ENCODE results near the gene MTMR10. TPM values are rescaled to one million over a fixed set of nuclear protein-coding genes. Genes with fewer than 3 reads are reported as not detected.

Gene MTMR10
- total RNA-seq, 1 donor from 2014 or later: 14.8 TPM

DNA sequence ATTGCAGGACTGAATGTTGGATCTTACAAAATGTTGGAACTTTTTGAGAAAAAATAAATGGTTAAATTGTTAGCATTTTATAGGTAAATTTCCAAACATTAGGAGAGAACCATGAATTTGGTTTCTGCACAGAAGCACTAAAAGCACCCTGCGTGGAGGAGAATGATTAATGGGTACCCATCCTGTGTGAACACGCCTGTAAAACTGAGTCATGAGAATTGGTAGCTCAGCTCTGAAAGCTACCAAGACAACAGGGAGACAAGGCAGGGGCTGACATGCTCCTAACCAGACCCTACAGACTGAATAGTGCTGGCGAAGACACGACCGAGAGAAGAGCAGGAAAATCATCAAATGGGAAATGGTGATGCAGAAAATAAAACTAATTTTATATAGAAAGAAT, 32.4 kb upstream of the MTMR10 start:
- peak overlapping the region; percentile 62 for H3K27ac ChIP-seq (ENCODE audit: low read depth, low read length)
- H3K36me3 Mint-ChIP-seq (ENCODE audit: low read depth, unreplicated experiment): no peaks in the 10 kb centered on the region
- no peaks in the 10 kb centered on the region for H3K36me3 ChIP-seq (ENCODE audit: insufficient read depth, low read length)
- no peaks in the 10 kb centered on the region for H3K79me2 ChIP-seq (ENCODE audit: insufficient read depth, low read length)
- H3K4me3 Mint-ChIP-seq (ENCODE audit: unreplicated experiment): no peak overlapping the region
- no peak for FAIRE-seq
- no peaks in the 10 kb centered on the region for H3K9me3 ChIP-seq (ENCODE audit: insufficient read depth, low read depth, low read length)
- no peaks in the 10 kb centered on the region for H3K9me3 Mint-ChIP-seq (ENCODE audit: unreplicated experiment)
- H3K4me3 ChIP-seq (ENCODE audit: insufficient read depth, low read depth, low read length): no peak overlapping the region
- peaks cover 3% of the 10 kb centered on the region for H3K27me3 Mint-ChIP-seq (ENCODE audit: low read depth, unreplicated experiment)
- H4K20me1 ChIP-seq (ENCODE audit: insufficient read depth, low read length): no peaks in the 10 kb centered on the region
- peaks cover 22% of the 10 kb centered on the region for H3K4me1 ChIP-seq (ENCODE audit: insufficient read depth, low read length)
- no peaks in the 10 kb centered on the region for H3K27me3 ChIP-seq (ENCODE audit: insufficient read depth, low read length)
- H2AFZ ChIP-seq (ENCODE audit: low read depth, low read length): no peak overlapping the region
- no peak for TF ChIP-seq EZH2 (IDR thresholded peaks at IDR 0.05; ENCODE audit: insufficient read depth, low read length)
- TF ChIP-seq, protein P1, sequence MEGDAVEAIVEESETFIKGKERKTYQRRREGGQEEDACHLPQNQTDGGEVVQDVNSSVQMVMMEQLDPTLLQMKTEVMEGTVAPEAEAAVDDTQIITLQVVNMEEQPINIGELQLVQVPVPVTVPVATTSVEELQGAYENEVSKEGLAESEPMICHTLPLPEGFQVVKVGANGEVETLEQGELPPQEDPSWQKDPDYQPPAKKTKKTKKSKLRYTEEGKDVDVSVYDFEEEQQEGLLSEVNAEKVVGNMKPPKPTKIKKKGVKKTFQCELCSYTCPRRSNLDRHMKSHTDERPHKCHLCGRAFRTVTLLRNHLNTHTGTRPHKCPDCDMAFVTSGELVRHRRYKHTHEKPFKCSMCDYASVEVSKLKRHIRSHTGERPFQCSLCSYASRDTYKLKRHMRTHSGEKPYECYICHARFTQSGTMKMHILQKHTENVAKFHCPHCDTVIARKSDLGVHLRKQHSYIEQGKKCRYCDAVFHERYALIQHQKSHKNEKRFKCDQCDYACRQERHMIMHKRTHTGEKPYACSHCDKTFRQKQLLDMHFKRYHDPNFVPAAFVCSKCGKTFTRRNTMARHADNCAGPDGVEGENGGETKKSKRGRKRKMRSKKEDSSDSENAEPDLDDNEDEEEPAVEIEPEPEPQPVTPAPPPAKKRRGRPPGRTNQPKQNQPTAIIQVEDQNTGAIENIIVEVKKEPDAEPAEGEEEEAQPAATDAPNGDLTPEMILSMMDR (IDR thresholded peaks at IDR 0.05; ENCODE audit: insufficient read depth, low read depth, low read length): no peak
- peak; percentile 21 for DNase-seq (ENCODE audit: low read depth)
- H3K9ac ChIP-seq (ENCODE audit: low read length): peak overlapping the region; percentile 39
- H3K4me1 Mint-ChIP-seq (ENCODE audit: low read depth, unreplicated experiment): peaks cover 22% of the 10 kb centered on the region
- H3K4me2 ChIP-seq (ENCODE audit: low read length): peak overlapping the region; percentile 57
- peak overlapping the region; percentile 88 for H3K27ac Mint-ChIP-seq (ENCODE audit: unreplicated experiment)

DNA sequence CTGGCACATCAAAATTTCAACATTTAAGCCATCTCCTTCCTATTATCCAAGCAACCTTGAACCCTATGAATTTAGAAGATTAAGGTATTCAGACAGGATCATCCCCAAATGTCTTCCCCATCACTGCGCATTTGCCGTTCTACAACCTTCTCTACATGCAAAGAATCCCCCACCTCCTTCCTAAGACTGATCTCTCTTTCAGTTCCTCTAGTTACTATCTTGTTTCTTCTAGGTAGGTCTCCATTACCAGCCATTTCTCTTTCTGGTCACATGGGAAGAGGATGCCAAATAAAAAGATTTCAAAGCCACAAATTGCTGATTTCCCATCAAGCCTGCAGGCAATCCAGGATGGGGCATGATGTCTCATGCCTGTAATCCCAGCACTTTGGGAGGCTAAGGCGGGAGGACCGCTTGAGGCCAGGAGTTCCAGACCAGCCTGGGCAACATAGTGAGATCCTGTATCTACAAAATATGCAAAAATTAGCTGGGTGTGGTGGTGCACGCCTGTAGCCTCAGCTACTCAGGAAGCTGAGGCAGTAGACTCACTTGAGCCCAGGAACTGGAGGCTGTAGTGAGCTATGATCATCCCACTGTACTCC, 29.7 kb upstream of the MTMR10 start:
- no peaks in the 10 kb centered on the region for H3K79me2 ChIP-seq (ENCODE audit: insufficient read depth, low read length)
- H3K4me3 Mint-ChIP-seq (ENCODE audit: unreplicated experiment): no peak overlapping the region
- FAIRE-seq (no peak), DNase-seq (ENCODE audit: low read depth) (no peak)
- H3K4me1 ChIP-seq (ENCODE audit: insufficient read depth, low read length): peaks cover 22% of the 10 kb centered on the region
- H3K36me3 ChIP-seq (ENCODE audit: insufficient read depth, low read length): no peaks in the 10 kb centered on the region
- no peak overlapping the region for H3K27ac Mint-ChIP-seq (ENCODE audit: unreplicated experiment)
- H3K4me2 ChIP-seq (ENCODE audit: low read length): no peak overlapping the region
- H2AFZ ChIP-seq (ENCODE audit: low read depth, low read length): no peak overlapping the region
- peaks cover 3% of the 10 kb centered on the region for H3K27me3 Mint-ChIP-seq (ENCODE audit: low read depth, unreplicated experiment)
- no peak for TF ChIP-seq EZH2 (IDR thresholded peaks at IDR 0.05; ENCODE audit: insufficient read depth, low read length)
- TF ChIP-seq, protein P1 (IDR thresholded peaks at IDR 0.05; ENCODE audit: insufficient read depth, low read depth, low read length): no peak
- no peaks in the 10 kb centered on the region for H3K36me3 Mint-ChIP-seq (ENCODE audit: low read depth, unreplicated experiment)
- H3K9me3 Mint-ChIP-seq (ENCODE audit: unreplicated experiment): no peaks in the 10 kb centered on the region
- no peaks in the 10 kb centered on the region for H3K9me3 ChIP-seq (ENCODE audit: insufficient read depth, low read depth, low read length)
- H3K4me3 ChIP-seq (ENCODE audit: insufficient read depth, low read depth, low read length): no peak overlapping the region
- no peaks in the 10 kb centered on the region for H3K27me3 ChIP-seq (ENCODE audit: insufficient read depth, low read length)
- H3K9ac ChIP-seq (ENCODE audit: low read length): no peak overlapping the region
- no peak overlapping the region for H3K27ac ChIP-seq (ENCODE audit: low read depth, low read length)
- H4K20me1 ChIP-seq (ENCODE audit: insufficient read depth, low read length): no peaks in the 10 kb centered on the region
- H3K4me1 Mint-ChIP-seq (ENCODE audit: low read depth, unreplicated experiment): peaks cover 25% of the 10 kb centered on the region

DNA sequence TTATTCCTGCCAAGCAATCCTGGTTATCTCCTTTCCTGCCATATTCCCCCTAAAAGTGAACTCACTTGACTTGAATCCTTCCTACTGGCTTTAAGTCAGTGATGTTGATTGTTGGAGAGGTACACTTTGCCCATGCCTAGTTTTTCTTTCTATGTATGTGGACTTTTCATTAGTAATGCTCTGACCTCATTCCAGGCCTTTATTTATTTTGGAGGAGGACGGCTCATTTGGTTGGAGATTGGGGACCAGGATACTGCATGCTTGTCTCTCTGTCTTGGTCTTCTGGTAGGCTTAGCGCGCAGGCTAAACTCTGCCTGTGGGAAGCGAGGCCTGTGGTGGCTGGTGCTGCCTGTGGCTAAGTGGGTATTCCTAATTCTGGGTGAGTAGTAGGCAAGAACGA, 29.1 kb upstream of the MTMR10 start:
- H3K79me2 ChIP-seq (ENCODE audit: insufficient read depth, low read length): no peaks in the 10 kb centered on the region
- peaks cover 22% of the 10 kb centered on the region for H3K4me1 ChIP-seq (ENCODE audit: insufficient read depth, low read length)
- Mint-ChIP-seq H3K27me3 (ENCODE audit: low read depth, unreplicated experiment) (peaks cover 3% of the 10 kb centered on the region), H3K4me1 (ENCODE audit: low read depth, unreplicated experiment) (peaks cover 25% of the 10 kb centered on the region), H3K9me3 (ENCODE audit: unreplicated experiment) (no peaks in the 10 kb centered on the region), H3K27ac (ENCODE audit: unreplicated experiment) (no peak overlapping the region), H3K36me3 (ENCODE audit: low read depth, unreplicated experiment) (no peaks in the 10 kb centered on the region), H3K4me3 (ENCODE audit: unreplicated experiment) (no peak overlapping the region)
- no peaks in the 10 kb centered on the region for H3K9me3 ChIP-seq (ENCODE audit: insufficient read depth, low read depth, low read length)
- no peaks in the 10 kb centered on the region for H3K36me3 ChIP-seq (ENCODE audit: insufficient read depth, low read length)
- H3K4me2 ChIP-seq (ENCODE audit: low read length): no peak overlapping the region
- H3K27ac ChIP-seq (ENCODE audit: low read depth, low read length): no peak overlapping the region
- peak; percentile 26 for DNase-seq (ENCODE audit: low read depth)
- H3K4me3 ChIP-seq (ENCODE audit: insufficient read depth, low read depth, low read length): no peak overlapping the region
- no peak for FAIRE-seq
- TF ChIP-seq, protein P1 (IDR thresholded peaks at IDR 0.05; ENCODE audit: insufficient read depth, low read depth, low read length): no peak
- no peak for TF ChIP-seq EZH2 (IDR thresholded peaks at IDR 0.05; ENCODE audit: insufficient read depth, low read length)
- H4K20me1 ChIP-seq (ENCODE audit: insufficient read depth, low read length): no peaks in the 10 kb centered on the region
- H3K9ac ChIP-seq (ENCODE audit: low read length): no peak overlapping the region
- H2AFZ ChIP-seq (ENCODE audit: low read depth, low read length): no peak overlapping the region
- H3K27me3 ChIP-seq (ENCODE audit: insufficient read depth, low read length): no peaks in the 10 kb centered on the region

All from astrocyte (in vitro differentiated cells and primary cell).